ENCODE data around the gene CDH1.

The CDH1 gene

GRCh38 chr16:68749432-68749831 is 12.3 kb downstream of the CDH1 start:
- H2AK5ac ChIP-seq (ENCODE audit: low read depth, low read length): no peak overlapping the region
- H3K27ac ChIP-seq (replicated peaks; ENCODE audit: low read length): no peak overlapping the region
- H2AFZ ChIP-seq (ENCODE audit: low read length): no peak overlapping the region
- no peak overlapping the region for H2BK12ac ChIP-seq (ENCODE audit: low read length)
- peaks cover 0 to 11% (median 0%) of the 10 kb centered on the region in 3 experiments for H3K27me3 ChIP-seq (ENCODE audit: control insufficient read depth in 3 of 3, insufficient read depth in 3 of 3, low read depth in 1 of 3, low read length in 3 of 3)
- no peak overlapping the region for H3K4me3 ChIP-seq (ENCODE audit: low read length in 2 of 2)
- no peaks in the 10 kb centered on the region for H3K9me3 ChIP-seq (replicated peaks in 1 of 2; ENCODE audit: control insufficient read depth in 2 of 2, insufficient read depth in 1 of 2, low read depth in 1 of 2, low read length in 2 of 2)
- no peak overlapping the region for H4K8ac ChIP-seq (ENCODE audit: low read depth, low read length)
- no peak overlapping the region for H2BK5ac ChIP-seq (ENCODE audit: low read length)
- no peak overlapping the region for H3K9ac ChIP-seq (ENCODE audit: low read depth, low read length, poor library complexity)
- H3K4me1 ChIP-seq (ENCODE audit: control insufficient read depth in 2 of 2, insufficient read depth in 1 of 2, low read depth in 1 of 2, low read length in 2 of 2): no peaks in the 10 kb centered on the region
- no peak for DNase-seq (ENCODE audit: low spot score)
- H2BK120ac ChIP-seq (ENCODE audit: low read depth, low read length): no peak overlapping the region
- no peak overlapping the region for H3K23ac ChIP-seq (ENCODE audit: low read depth, low read length, poor library complexity)
- H3K18ac ChIP-seq (ENCODE audit: low read length): no peak overlapping the region
- H3K4me2 ChIP-seq (ENCODE audit: insufficient read depth, low read length, poor library complexity, severe bottlenecking): no peak overlapping the region
- no peaks in the 10 kb centered on the region for H3K79me1 ChIP-seq (ENCODE audit: low read depth, low read length)
- no peak overlapping the region for H2BK15ac ChIP-seq (ENCODE audit: low read length)
- H3K4ac ChIP-seq (ENCODE audit: low read length): no peak overlapping the region
- WGBS, 2 donors (ENCODE audit: extremely low coverage in 2 of 2, insufficient read length in 2 of 2, insufficient replicate concordance in 1 of 2): no CpG with 5 or more reads among the region's 3 CpGs
- no peak overlapping the region for H4K91ac ChIP-seq (ENCODE audit: low read depth, low read length, poor library complexity)
- H3K36me3 ChIP-seq (replicated peaks in 1 of 2; ENCODE audit: control insufficient read depth in 2 of 2, insufficient read depth in 2 of 2, low read length in 2 of 2): no peaks in the 10 kb centered on the region
- no peak overlapping the region for H3K14ac ChIP-seq (ENCODE audit: low read length)

- no peak overlapping the region for H3K4ac ChIP-seq (ENCODE audit: low read length)
- peaks cover 0 to 6% (median 0%) of the 10 kb centered on the region in 3 experiments for H3K27me3 ChIP-seq (ENCODE audit: control insufficient read depth in 3 of 3, insufficient read depth in 3 of 3, low read depth in 1 of 3, low read length in 3 of 3)
- peak overlapping the region; percentile 54 for H2AFZ ChIP-seq (ENCODE audit: low read length)
- H4K91ac ChIP-seq (ENCODE audit: low read depth, low read length, poor library complexity): no peak overlapping the region
- no peak overlapping the region for H2BK120ac ChIP-seq (ENCODE audit: low read depth, low read length)
- no peaks in the 10 kb centered on the region for H3K36me3 ChIP-seq (replicated peaks in 1 of 2; ENCODE audit: control insufficient read depth in 2 of 2, insufficient read depth in 2 of 2, low read length in 2 of 2)
- no peak overlapping the region for H2AK5ac ChIP-seq (ENCODE audit: low read depth, low read length)
- no peak overlapping the region for H3K9ac ChIP-seq (ENCODE audit: low read depth, low read length, poor library complexity)
- no peaks in the 10 kb centered on the region for H3K9me3 ChIP-seq (replicated peaks in 1 of 2; ENCODE audit: control insufficient read depth in 2 of 2, insufficient read depth in 1 of 2, low read depth in 1 of 2, low read length in 2 of 2)
- H3K18ac ChIP-seq (ENCODE audit: low read length): no peak overlapping the region
- H3K4me1 ChIP-seq (ENCODE audit: control insufficient read depth in 2 of 2, insufficient read depth in 1 of 2, low read depth in 1 of 2, low read length in 2 of 2): no peaks in the 10 kb centered on the region
- H2BK15ac ChIP-seq (ENCODE audit: low read length): no peak overlapping the region
- no peak overlapping the region for H2BK12ac ChIP-seq (ENCODE audit: low read length)
- no peak overlapping the region for H2BK5ac ChIP-seq (ENCODE audit: low read length)
- H3K4me3 ChIP-seq (ENCODE audit: low read length in 2 of 2): no peak overlapping the region
- no peak for DNase-seq (ENCODE audit: low spot score)
- no CpG with 5 or more reads among the region's 8 CpGs for WGBS, 2 donors (ENCODE audit: extremely low coverage in 2 of 2, insufficient read length in 2 of 2, insufficient replicate concordance in 1 of 2)
- H3K27ac ChIP-seq (replicated peaks; ENCODE audit: low read length): no peak overlapping the region
- H3K23ac ChIP-seq (ENCODE audit: low read depth, low read length, poor library complexity): no peak overlapping the region
- no peak overlapping the region for H3K4me2 ChIP-seq (ENCODE audit: insufficient read depth, low read length, poor library complexity, severe bottlenecking)
- H3K79me1 ChIP-seq (ENCODE audit: low read depth, low read length): no peaks in the 10 kb centered on the region
- H3K14ac ChIP-seq (ENCODE audit: low read length): no peak overlapping the region
- H4K8ac ChIP-seq (ENCODE audit: low read depth, low read length): no peak overlapping the region
Observed at GRCh38 chr16:68750193-68750695, 13.2 kb downstream of the CDH1 start.

DNA sequence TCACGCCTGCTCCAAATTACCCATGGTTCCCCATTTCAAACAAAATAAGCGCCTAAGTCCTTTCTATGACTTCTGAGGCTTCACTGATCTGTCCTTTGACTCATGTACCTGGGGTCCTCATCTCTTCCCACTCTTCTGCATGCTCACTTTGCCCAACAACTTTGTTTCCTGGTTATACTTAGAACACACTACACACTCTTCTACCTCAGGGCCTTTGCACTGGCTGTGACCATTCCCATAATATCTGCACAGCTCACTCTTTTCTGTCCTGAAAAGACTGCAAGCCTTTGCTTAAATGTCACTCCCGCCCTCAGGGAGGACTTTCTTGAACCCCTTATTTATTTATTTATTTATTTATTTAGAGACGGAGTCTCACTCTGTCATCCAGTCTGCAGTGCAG is 14.1 kb downstream of the CDH1 start:
- Histone ChIP-seq H2BK15ac (ENCODE audit: low read length) (no peak overlapping the region), H3K27me3 (ENCODE audit: control insufficient read depth in 3 of 3, insufficient read depth in 3 of 3, low read depth in 1 of 3, low read length in 3 of 3) (peaks cover 0 to 6% (median 0%) of the 10 kb centered on the region in 3 experiments), H3K79me1 (ENCODE audit: low read depth, low read length) (no peaks in the 10 kb centered on the region), H3K36me3 (replicated peaks in 1 of 2; ENCODE audit: control insufficient read depth in 2 of 2, insufficient read depth in 2 of 2, low read length in 2 of 2) (no peaks in the 10 kb centered on the region), H3K14ac (ENCODE audit: low read length) (no peak overlapping the region), H3K9me3 (replicated peaks in 1 of 2; ENCODE audit: control insufficient read depth in 2 of 2, insufficient read depth in 1 of 2, low read depth in 1 of 2, low read length in 2 of 2) (no peaks in the 10 kb centered on the region), H3K18ac (ENCODE audit: low read length) (no peak overlapping the region), H2BK120ac (ENCODE audit: low read depth, low read length) (no peak overlapping the region), H4K8ac (ENCODE audit: low read depth, low read length) (no peak overlapping the region), H2AFZ (ENCODE audit: low read length) (no peak overlapping the region), H2AK5ac (ENCODE audit: low read depth, low read length) (no peak overlapping the region), H3K27ac (replicated peaks; ENCODE audit: low read length) (no peak overlapping the region), H2BK12ac (ENCODE audit: low read length) (no peak overlapping the region), H3K4ac (ENCODE audit: low read length) (no peak overlapping the region), H3K4me3 (ENCODE audit: low read length in 2 of 2) (no peak overlapping the region), H4K91ac (ENCODE audit: low read depth, low read length, poor library complexity) (no peak overlapping the region), H2BK5ac (ENCODE audit: low read length) (no peak overlapping the region), H3K9ac (ENCODE audit: low read depth, low read length, poor library complexity) (no peak overlapping the region), H3K23ac (ENCODE audit: low read depth, low read length, poor library complexity) (no peak overlapping the region), H3K4me2 (ENCODE audit: insufficient read depth, low read length, poor library complexity, severe bottlenecking) (no peak overlapping the region), H3K4me1 (ENCODE audit: control insufficient read depth in 2 of 2, insufficient read depth in 1 of 2, low read depth in 1 of 2, low read length in 2 of 2) (no peaks in the 10 kb centered on the region)
- no CpG with 5 or more reads among the region's 4 CpGs for WGBS, 2 donors (ENCODE audit: extremely low coverage in 2 of 2, insufficient read length in 2 of 2, insufficient replicate concordance in 1 of 2)
- DNase-seq (ENCODE audit: low spot score): no peak

DNA sequence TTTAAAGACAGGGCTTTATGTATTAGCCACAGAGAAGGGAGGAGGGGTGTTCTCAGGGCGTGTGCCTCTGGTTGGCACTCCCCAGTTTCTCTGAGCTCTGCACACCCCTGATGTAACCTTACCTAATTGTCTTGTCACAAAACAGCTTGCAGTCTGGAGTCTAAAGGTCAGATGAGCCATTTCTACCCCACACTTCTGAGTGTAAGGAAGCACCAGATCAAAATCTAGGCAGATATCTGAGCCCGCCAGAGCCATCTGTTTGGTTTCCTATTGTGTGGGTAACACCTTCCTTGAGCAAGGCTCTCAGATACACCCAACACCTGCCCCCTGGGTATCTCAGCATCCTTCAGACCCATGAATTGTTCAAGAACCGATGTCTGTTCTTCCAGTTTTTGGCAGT is 15.5 kb downstream of the CDH1 start:
- Histone ChIP-seq H3K9me3 (replicated peaks in 1 of 2; ENCODE audit: control insufficient read depth in 2 of 2, insufficient read depth in 1 of 2, low read depth in 1 of 2, low read length in 2 of 2) (no peaks in the 10 kb centered on the region), H4K91ac (ENCODE audit: low read depth, low read length, poor library complexity) (no peak overlapping the region), H4K8ac (ENCODE audit: low read depth, low read length) (no peak overlapping the region), H2AK5ac (ENCODE audit: low read depth, low read length) (no peak overlapping the region), H2BK5ac (ENCODE audit: low read length) (no peak overlapping the region), H3K4me3 (ENCODE audit: low read length in 2 of 2) (no peak overlapping the region), H2AFZ (ENCODE audit: low read length) (no peak overlapping the region), H3K4ac (ENCODE audit: low read length) (no peak overlapping the region), H3K4me1 (ENCODE audit: control insufficient read depth in 2 of 2, insufficient read depth in 1 of 2, low read depth in 1 of 2, low read length in 2 of 2) (no peaks in the 10 kb centered on the region), H3K79me1 (ENCODE audit: low read depth, low read length) (no peaks in the 10 kb centered on the region), H3K14ac (ENCODE audit: low read length) (no peak overlapping the region), H3K9ac (ENCODE audit: low read depth, low read length, poor library complexity) (no peak overlapping the region), H2BK15ac (ENCODE audit: low read length) (no peak overlapping the region), H2BK120ac (ENCODE audit: low read depth, low read length) (no peak overlapping the region), H3K18ac (ENCODE audit: low read length) (no peak overlapping the region), H3K36me3 (replicated peaks in 1 of 2; ENCODE audit: control insufficient read depth in 2 of 2, insufficient read depth in 2 of 2, low read length in 2 of 2) (no peaks in the 10 kb centered on the region), H3K4me2 (ENCODE audit: insufficient read depth, low read length, poor library complexity, severe bottlenecking) (no peak overlapping the region), H3K27me3 (ENCODE audit: control insufficient read depth in 3 of 3, insufficient read depth in 3 of 3, low read depth in 1 of 3, low read length in 3 of 3) (no peaks in the 10 kb centered on the region), H3K23ac (ENCODE audit: low read depth, low read length, poor library complexity) (no peak overlapping the region), H3K27ac (replicated peaks; ENCODE audit: low read length) (no peak overlapping the region), H2BK12ac (ENCODE audit: low read length) (no peak overlapping the region)
- no peak for DNase-seq (ENCODE audit: low spot score)
- no CpG with 5 or more reads among the region's 3 CpGs for WGBS, 2 donors (ENCODE audit: extremely low coverage in 2 of 2, insufficient read length in 2 of 2, insufficient replicate concordance in 1 of 2)

Measured in neuronal stem cell (in vitro differentiated cells).